Measurements from ENCODE around the gene TBC1D10A. TPM values are rescaled to one million over a fixed set of nuclear protein-coding genes. Genes with fewer than 3 reads are reported as not detected.
"Not testable (repeated sequence)": the region's sequence is repeated elsewhere in the genome, so short reads cannot be mapped to it uniquely, and the experiment has no call there.

Gene TBC1D10A
- total RNA-seq, 2 donors from 2014 or later: 46.9 to 63.1 TPM

- Mint-ChIP-seq H3K27ac (peak overlapping the region; percentile 81), H3K4me3 (peak overlapping the region; percentile 12), H3K36me3 (ENCODE audit: low read depth) (peaks cover 11% of the 10 kb centered on the region)
- not testable (repeated sequence) for ATAC-seq; DNase-seq; H3K27me3 Mint-ChIP-seq; H3K9me3 ChIP-seq (ENCODE audit: control insufficient read depth, low read length, poor library complexity, severe bottlenecking); H3K4me1 Mint-ChIP-seq
Measured at GRCh38 chr22:30338341-30338740, 11.6 kb upstream of the TBC1D10A start.

- no peak overlapping the region for H3K4me3 Mint-ChIP-seq
- peaks cover 8% of the 10 kb centered on the region for H3K36me3 Mint-ChIP-seq (ENCODE audit: low read depth)
- H3K9me3 ChIP-seq (ENCODE audit: control insufficient read depth, low read length, poor library complexity, severe bottlenecking): no peaks in the 10 kb centered on the region
- H3K27me3 Mint-ChIP-seq: no peaks in the 10 kb centered on the region
- no peak for DNase-seq
- peak overlapping the region; percentile 81 for H3K27ac Mint-ChIP-seq
- no peak for ATAC-seq
- no peaks in the 10 kb centered on the region for H3K4me1 Mint-ChIP-seq
Measured at GRCh38 chr22:30337461-30337778, 10.7 kb upstream of the TBC1D10A start.

GRCh38 chr22:30336752-30337460 is 10.2 kb upstream of the TBC1D10A start:
- ATAC-seq (no peak), DNase-seq (no peak)
- Mint-ChIP-seq H3K27me3 (no peaks in the 10 kb centered on the region), H3K4me1 (no peaks in the 10 kb centered on the region), H3K27ac (peak overlapping the region; percentile 14), H3K36me3 (ENCODE audit: low read depth) (peaks cover 5% of the 10 kb centered on the region), H3K4me3 (no peak overlapping the region)
- H3K9me3 ChIP-seq (ENCODE audit: control insufficient read depth, low read length, poor library complexity, severe bottlenecking): no peaks in the 10 kb centered on the region

- no peak for DNase-seq
- Mint-ChIP-seq H3K27ac (no peak overlapping the region), H3K4me3 (no peak overlapping the region), H3K27me3 (no peaks in the 10 kb centered on the region), H3K4me1 (peaks cover 4% of the 10 kb centered on the region), H3K36me3 (ENCODE audit: low read depth) (peaks cover 5% of the 10 kb centered on the region)
- ATAC-seq: no peak
- no peaks in the 10 kb centered on the region for H3K9me3 ChIP-seq (ENCODE audit: control insufficient read depth, low read length, poor library complexity, severe bottlenecking)
Measured at GRCh38 chr22:30335236-30335635, 8.5 kb upstream of the TBC1D10A start.

- DNase-seq: no peak
- Mint-ChIP-seq H3K27ac (peak overlapping the region; percentile 56), H3K4me1 (peaks cover 4% of the 10 kb centered on the region), H3K36me3 (ENCODE audit: low read depth) (peaks cover 5% of the 10 kb centered on the region), H3K27me3 (no peaks in the 10 kb centered on the region), H3K4me3 (no peak overlapping the region)
- H3K9me3 ChIP-seq (ENCODE audit: control insufficient read depth, low read length, poor library complexity, severe bottlenecking): no peaks in the 10 kb centered on the region
- no peak for ATAC-seq
Measured at GRCh38 chr22:30334646-30335045, 7.9 kb upstream of the TBC1D10A start.

DNA sequence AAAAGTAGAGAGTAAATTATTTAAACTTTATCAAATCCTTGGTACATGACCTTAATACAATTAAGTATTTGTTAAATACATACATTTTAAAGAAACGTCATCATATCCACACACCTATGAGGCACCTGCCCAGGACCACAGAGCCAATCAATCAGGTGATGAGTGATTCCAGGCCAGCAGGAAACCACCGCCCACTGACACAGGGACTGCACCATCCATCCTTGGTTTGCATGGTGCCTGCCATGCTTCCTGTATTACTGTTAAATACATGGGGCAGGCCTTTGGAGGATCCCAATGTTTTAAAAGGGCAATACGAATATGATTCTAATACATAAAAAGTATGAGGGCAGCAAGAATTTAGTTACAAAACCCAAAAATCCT is 7.0 kb upstream of the TBC1D10A start:
- H3K9me3 ChIP-seq (ENCODE audit: control insufficient read depth, low read length, poor library complexity, severe bottlenecking): no peaks in the 10 kb centered on the region
- Mint-ChIP-seq H3K4me1 (peaks cover 4% of the 10 kb centered on the region), H3K27me3 (no peaks in the 10 kb centered on the region), H3K27ac (peak overlapping the region; percentile 56), H3K36me3 (ENCODE audit: low read depth) (peaks cover 5% of the 10 kb centered on the region), H3K4me3 (no peak overlapping the region)
- ATAC-seq: no peak
- no peak for DNase-seq

DNA sequence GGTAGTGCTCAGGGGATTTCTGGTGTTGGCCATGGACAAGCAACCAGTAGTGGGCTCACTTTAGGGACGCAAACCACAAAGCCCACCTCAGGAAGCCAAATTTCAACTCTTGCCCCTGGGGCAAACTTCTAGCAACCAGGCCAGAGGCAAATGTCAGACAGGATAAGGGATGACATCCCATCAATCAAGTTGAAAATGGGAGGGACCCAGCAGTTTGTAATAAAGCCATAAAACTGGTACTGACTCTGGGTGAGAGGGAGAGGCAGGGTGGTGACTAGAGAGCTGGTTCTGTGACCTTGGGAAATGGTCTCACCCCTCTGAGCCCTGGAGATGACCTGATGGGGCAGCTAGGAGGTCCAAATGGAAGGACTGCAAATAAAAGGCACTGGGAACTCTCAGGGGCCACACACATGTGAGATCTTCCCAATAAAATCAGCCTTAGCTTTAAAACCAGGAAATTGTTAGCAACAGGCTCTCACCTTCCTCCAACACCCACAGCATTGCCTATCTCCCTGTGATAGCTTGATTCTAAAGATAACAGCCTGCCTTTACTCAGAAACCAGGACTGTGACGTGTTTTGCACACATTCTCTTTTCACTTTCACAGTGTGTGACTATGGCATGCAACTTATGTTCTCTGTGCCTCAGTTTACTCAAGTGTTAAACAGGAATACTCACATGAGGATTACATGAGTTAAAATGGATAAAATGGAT is 6.4 kb upstream of the TBC1D10A start:
- Mint-ChIP-seq H3K4me1 (peaks cover 5% of the 10 kb centered on the region), H3K36me3 (ENCODE audit: low read depth) (peaks cover 5% of the 10 kb centered on the region), H3K4me3 (no peak overlapping the region), H3K27ac (peak overlapping the region; percentile 37), H3K27me3 (no peaks in the 10 kb centered on the region)
- DNase-seq (no peak), ATAC-seq (no peak)
- H3K9me3 ChIP-seq (ENCODE audit: control insufficient read depth, low read length, poor library complexity, severe bottlenecking): no peaks in the 10 kb centered on the region

DNA sequence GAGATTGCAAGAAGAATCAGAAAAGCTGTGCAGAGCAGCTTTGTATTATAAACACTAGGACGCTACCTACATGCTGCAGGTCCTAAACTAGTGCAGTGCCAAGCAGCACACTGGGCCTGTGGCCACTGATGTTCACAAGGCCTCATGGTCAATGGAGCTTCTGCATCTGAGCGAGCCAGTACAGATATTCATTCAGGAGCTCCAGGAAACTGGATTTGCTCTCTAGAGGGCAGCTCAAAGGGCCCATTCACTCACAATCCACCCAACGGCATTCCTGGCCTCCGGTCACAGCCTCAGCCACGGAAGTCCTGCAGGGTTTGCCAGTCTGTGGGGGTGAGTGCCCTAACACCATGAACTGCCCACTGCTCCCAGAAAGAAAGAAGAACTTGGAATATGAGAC is 5.8 kb upstream of the TBC1D10A start:
- H3K4me1 Mint-ChIP-seq: peaks cover 10% of the 10 kb centered on the region
- no peaks in the 10 kb centered on the region for H3K27me3 Mint-ChIP-seq
- H3K36me3 Mint-ChIP-seq (ENCODE audit: low read depth): peaks cover 5% of the 10 kb centered on the region
- H3K9me3 ChIP-seq (ENCODE audit: control insufficient read depth, low read length, poor library complexity, severe bottlenecking): no peaks in the 10 kb centered on the region
- peak overlapping the region; percentile 36 for H3K4me3 Mint-ChIP-seq
- ATAC-seq (no peak), DNase-seq (no peak)
- peak overlapping the region; percentile 37 for H3K27ac Mint-ChIP-seq

- Mint-ChIP-seq H3K4me3 (no peak overlapping the region), H3K4me1 (peaks cover 39% of the 10 kb centered on the region), H3K27ac (peak overlapping the region; percentile 93), H3K36me3 (ENCODE audit: low read depth) (peaks cover 2% of the 10 kb centered on the region), H3K27me3 (no peaks in the 10 kb centered on the region)
- H3K9me3 ChIP-seq (ENCODE audit: control insufficient read depth, low read length, poor library complexity, severe bottlenecking): no peaks in the 10 kb centered on the region
- no peak for ATAC-seq
- DNase-seq: no peak
Measured at GRCh38 chr22:30328466-30329049, 1.8 kb upstream of the TBC1D10A start.

DNA sequence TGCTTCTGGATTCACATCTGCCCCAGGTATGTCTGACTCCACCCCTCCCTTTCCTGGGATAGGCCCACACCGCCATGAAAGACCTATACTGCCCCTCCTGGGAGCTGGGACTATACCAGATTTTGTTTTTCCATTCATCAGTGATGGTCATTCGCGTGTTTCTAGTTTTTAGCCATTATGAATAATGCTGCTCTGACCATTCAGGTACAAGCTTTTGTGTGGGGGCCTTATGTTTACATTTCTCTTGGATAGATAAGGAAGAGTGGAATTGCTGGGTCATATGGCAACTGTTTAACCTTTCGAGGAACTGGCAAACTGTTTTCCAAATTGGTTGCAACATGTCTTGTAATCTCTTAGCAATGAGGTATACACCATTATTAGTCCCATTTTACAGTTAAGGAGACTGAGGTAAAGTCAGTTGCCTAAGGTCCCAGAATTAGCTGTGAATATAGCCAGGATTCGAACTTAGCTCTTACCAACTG is 1.2 kb upstream of the TBC1D10A start:
- H3K27ac Mint-ChIP-seq: peak overlapping the region; percentile 93
- no peak for DNase-seq
- H3K9me3 ChIP-seq (ENCODE audit: control insufficient read depth, low read length, poor library complexity, severe bottlenecking): no peaks in the 10 kb centered on the region
- peaks cover 2% of the 10 kb centered on the region for H3K36me3 Mint-ChIP-seq (ENCODE audit: low read depth)
- H3K27me3 Mint-ChIP-seq: no peaks in the 10 kb centered on the region
- no peak for ATAC-seq
- H3K4me3 Mint-ChIP-seq: peak overlapping the region; percentile 41
- H3K4me1 Mint-ChIP-seq: peaks cover 45% of the 10 kb centered on the region

DNA sequence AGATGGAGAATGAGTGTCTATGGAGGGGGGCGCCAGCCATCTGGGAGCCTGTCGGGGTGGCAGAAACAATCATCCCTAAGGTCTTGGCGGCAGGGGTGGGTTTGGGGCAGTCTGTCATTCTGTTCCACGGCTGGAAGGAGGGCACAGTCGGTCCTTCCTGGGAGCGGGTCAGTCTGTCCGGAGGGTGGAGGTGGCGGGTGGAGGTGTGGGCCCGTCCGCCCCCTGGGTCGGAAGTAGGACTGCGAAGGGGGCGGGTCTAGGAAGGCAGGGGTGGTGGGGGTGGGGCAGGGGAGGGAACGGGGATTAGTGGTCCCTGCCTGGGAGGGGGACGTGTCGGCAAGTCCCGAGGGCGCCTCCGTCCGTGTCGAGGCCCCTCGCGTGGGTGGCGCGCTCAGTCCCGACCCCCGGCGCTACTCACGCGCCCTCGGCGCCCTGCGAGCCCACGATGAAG is 461 bp downstream of the TBC1D10A start:
- H3K9me3 ChIP-seq (ENCODE audit: control insufficient read depth, low read length, poor library complexity, severe bottlenecking): no peaks in the 10 kb centered on the region
- H3K4me3 Mint-ChIP-seq: peak overlapping the region; percentile 96
- ATAC-seq (no peak), DNase-seq (peak in 2 of 3 donors; percentile 17 to 32)
- H3K27ac Mint-ChIP-seq: peak overlapping the region; percentile 89
- no peaks in the 10 kb centered on the region for H3K27me3 Mint-ChIP-seq
- H3K4me1 Mint-ChIP-seq: peaks cover 53% of the 10 kb centered on the region
- H3K36me3 Mint-ChIP-seq (ENCODE audit: low read depth): peaks cover 2% of the 10 kb centered on the region

GRCh38 chr22:30325724-30326254 is 952 bp downstream of the TBC1D10A start:
- no peak for ATAC-seq
- DNase-seq: no peak
- H3K9me3 ChIP-seq (ENCODE audit: control insufficient read depth, low read length, poor library complexity, severe bottlenecking): no peaks in the 10 kb centered on the region
- H3K36me3 Mint-ChIP-seq (ENCODE audit: low read depth): peaks cover 2% of the 10 kb centered on the region
- H3K4me1 Mint-ChIP-seq: peaks cover 58% of the 10 kb centered on the region
- peak overlapping the region; percentile 89 for H3K27ac Mint-ChIP-seq
- peak overlapping the region; percentile 96 for H3K4me3 Mint-ChIP-seq
- no peaks in the 10 kb centered on the region for H3K27me3 Mint-ChIP-seq

GRCh38 chr22:30325065-30325720 is 1.5 kb downstream of the TBC1D10A start:
- Mint-ChIP-seq H3K4me1 (peaks cover 59% of the 10 kb centered on the region), H3K36me3 (ENCODE audit: low read depth) (no peaks in the 10 kb centered on the region), H3K4me3 (peak overlapping the region; percentile 96), H3K27ac (peak overlapping the region; percentile 89), H3K27me3 (no peaks in the 10 kb centered on the region)
- no peaks in the 10 kb centered on the region for H3K9me3 ChIP-seq (ENCODE audit: control insufficient read depth, low read length, poor library complexity, severe bottlenecking)
- no peak for ATAC-seq
- DNase-seq: no peak
